ENCODE data around the gene RSPO4.

RSPO4 gene

GRCh38 chr20:910132-910869, 91.8 kb downstream of the RSPO4 start:
- peak; percentile 50 for DNase-seq (ENCODE audit: low read depth)

- DNase-seq (ENCODE audit: low read depth) = no peak
Measured at GRCh38 chr20:909641-910040, 92.5 kb downstream of the RSPO4 start.

All from stromal cell of bone marrow (primary cell).